NT2/D1 (cell line): ENCODE data around the gene PAPSS2.

Source experiments
- SUZ12 ChIP-seq: IDR thresholded peaks from 2 replicates; pipeline ENCODE4 v1.6.1; 2011; ENCODE audit not compliant: insufficient read length, insufficient read depth; ENCODE audit errors: extremely low read depth
- YY1 ChIP-seq: IDR thresholded peaks from 2 replicates; pipeline ENCODE4 v1.6.1; 2011; ENCODE audit not compliant: insufficient read length, insufficient read depth
- ZNF274 ChIP-seq: IDR thresholded peaks from 2 replicates; pipeline ENCODE4 v1.6.1; 2011; ENCODE audit warnings: mild to moderate bottlenecking, low read depth, low read length

- TF ChIP-seq SUZ12 (no peak), YY1 (no peak), ZNF274 (no peak)
Observed at GRCh38 chr10:87781545-87781944, 121.9 kb downstream of the PAPSS2 start.
